ENCODE data around the gene DOCK2. TPM values are rescaled to one million over a fixed set of nuclear protein-coding genes. Genes with fewer than 3 reads are reported as not detected.

DOCK2 gene
- polyA plus RNA-seq, 1 of the 3 experiments (the other 2 are of a cell fraction): 3.8 TPM

DNA sequence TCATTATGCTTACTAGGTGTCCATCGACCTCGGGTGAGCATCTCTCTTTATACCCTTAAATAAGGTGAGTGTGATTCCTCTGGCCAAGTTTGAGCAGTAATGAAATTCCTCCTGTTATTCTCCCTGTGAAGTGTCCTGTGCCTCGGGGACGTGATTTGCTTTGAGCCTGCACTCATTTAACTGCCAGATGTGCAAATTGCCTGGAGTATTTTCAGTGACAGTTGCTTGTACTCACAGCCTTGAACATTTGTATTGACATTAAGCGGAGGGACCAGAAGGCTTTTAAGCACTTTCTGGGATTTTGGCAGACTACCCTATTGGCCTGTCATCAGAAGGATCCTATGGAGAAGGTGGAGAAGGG, 126.9 kb downstream of the DOCK2 start:
- Histone ChIP-seq H2AFZ (ENCODE audit: low read depth) (no peak overlapping the region), H3K27me3 (ENCODE audit: insufficient read depth) (no peaks in the 10 kb centered on the region), H3F3A (replicated peaks; ENCODE audit: insufficient read depth) (peaks cover 4% of the 10 kb centered on the region), H3K36me3 (replicated peaks in 1 of 2; ENCODE audit: control insufficient read depth in 1 of 2, insufficient read depth in 2 of 2, low read length in 1 of 2) (no peaks in the 10 kb centered on the region), H3K79me2 (ENCODE audit: insufficient read depth) (no peaks in the 10 kb centered on the region), H3K9me2 (no peaks in the 10 kb centered on the region), H3K4me3 (ENCODE audit: low read depth in 2 of 2, low read length in 1 of 2) (no peak overlapping the region), H4K20me1 (ENCODE audit: insufficient read depth) (no peaks in the 10 kb centered on the region), H3K4me2 (no peak overlapping the region), H3K9me3 (no peaks in the 10 kb centered on the region), H3K27ac (ENCODE audit: low read depth in 2 of 2, low read length in 1 of 2) (peak overlapping the region in 1 of 2 experiments; percentile 14; a peak in 1 of 4 replicates), H3K9ac (no peak overlapping the region), H3K4me1 (ENCODE audit: control insufficient read depth in 1 of 2, insufficient read depth in 2 of 2, low read depth in 1 of 2, low read length in 1 of 2) (peaks cover 19 to 24% of the 10 kb centered on the region in 2 experiments)
- DNase-seq: peak; percentile 33
- no peak for TF ChIP-seq CHD2 (IDR thresholded peaks at IDR 0.05; ENCODE audit: low read length, partially characterized antibody)
- TF ChIP-seq TAF1 (IDR thresholded peaks at IDR 0.05; ENCODE audit: borderline replicate concordance, low read depth, low read length): no peak
- no peak for TF ChIP-seq MEF2A (IDR thresholded peaks at IDR 0.05; ENCODE audit: borderline replicate concordance, low read depth)
- TF ChIP-seq, protein P1, sequence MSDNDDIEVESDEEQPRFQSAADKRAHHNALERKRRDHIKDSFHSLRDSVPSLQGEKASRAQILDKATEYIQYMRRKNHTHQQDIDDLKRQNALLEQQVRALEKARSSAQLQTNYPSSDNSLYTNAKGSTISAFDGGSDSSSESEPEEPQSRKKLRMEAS (IDR thresholded peaks at IDR 0.05; ENCODE audit: low read depth): no peak
- no peak for TF ChIP-seq ELF1 (IDR thresholded peaks at IDR 0.05)
- TF ChIP-seq FOSL2 (IDR thresholded peaks at IDR 0.05; ENCODE audit: borderline replicate concordance, low read depth): no peak
- no peak for TF ChIP-seq RXRA (IDR thresholded peaks at IDR 0.05; ENCODE audit: borderline replicate concordance, low read depth)
- TF ChIP-seq, protein P2, sequence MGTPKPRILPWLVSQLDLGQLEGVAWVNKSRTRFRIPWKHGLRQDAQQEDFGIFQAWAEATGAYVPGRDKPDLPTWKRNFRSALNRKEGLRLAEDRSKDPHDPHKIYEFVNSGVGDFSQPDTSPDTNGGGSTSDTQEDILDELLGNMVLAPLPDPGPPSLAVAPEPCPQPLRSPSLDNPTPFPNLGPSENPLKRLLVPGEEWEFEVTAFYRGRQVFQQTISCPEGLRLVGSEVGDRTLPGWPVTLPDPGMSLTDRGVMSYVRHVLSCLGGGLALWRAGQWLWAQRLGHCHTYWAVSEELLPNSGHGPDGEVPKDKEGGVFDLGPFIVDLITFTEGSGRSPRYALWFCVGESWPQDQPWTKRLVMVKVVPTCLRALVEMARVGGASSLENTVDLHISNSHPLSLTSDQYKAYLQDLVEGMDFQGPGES (IDR thresholded peaks at IDR 0.05; ENCODE audit: low read depth, low read length): no peak
- TF ChIP-seq NFIC (IDR thresholded peaks at IDR 0.05; ENCODE audit: borderline replicate concordance): no peak
- no peak for TF ChIP-seq REST (IDR thresholded peaks at IDR 0.05; ENCODE audit: low read depth, low read length)
- TF ChIP-seq RFX5 (IDR thresholded peaks at IDR 0.05; ENCODE audit: low read length): no peak
- no peak for TF ChIP-seq SMC3 (IDR thresholded peaks at IDR 0.05; ENCODE audit: low read depth, low read length)
- no peak for TF ChIP-seq MXI1 (IDR thresholded peaks at IDR 0.05; ENCODE audit: low read depth, low read length)
- ChIA-PET CTCF (interaction anchor here (1.1 kb wide), 1 partner anchor 217 kb away, joined by 3 read pairs; no protein-coding TSS in a partner anchor), POLR2A (no interaction called here)
- 69% methylated on average over 5 of the region's 5 CpGs for WGBS (ENCODE audit: low lambda C conversion rate)

Data from SK-N-SH (cell line).